Measurements from ENCODE around the gene ARID1B.

ARID1B gene

GRCh38 chr6:156867121-156867520 is 89.9 kb downstream of the ARID1B start (continued):
- TF ChIP-seq, protein P1, sequence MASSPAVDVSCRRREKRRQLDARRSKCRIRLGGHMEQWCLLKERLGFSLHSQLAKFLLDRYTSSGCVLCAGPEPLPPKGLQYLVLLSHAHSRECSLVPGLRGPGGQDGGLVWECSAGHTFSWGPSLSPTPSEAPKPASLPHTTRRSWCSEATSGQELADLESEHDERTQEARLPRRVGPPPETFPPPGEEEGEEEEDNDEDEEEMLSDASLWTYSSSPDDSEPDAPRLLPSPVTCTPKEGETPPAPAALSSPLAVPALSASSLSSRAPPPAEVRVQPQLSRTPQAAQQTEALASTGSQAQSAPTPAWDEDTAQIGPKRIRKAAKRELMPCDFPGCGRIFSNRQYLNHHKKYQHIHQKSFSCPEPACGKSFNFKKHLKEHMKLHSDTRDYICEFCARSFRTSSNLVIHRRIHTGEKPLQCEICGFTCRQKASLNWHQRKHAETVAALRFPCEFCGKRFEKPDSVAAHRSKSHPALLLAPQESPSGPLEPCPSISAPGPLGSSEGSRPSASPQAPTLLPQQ (tag by site-specific recombination; IDR thresholded peaks at IDR 0.05) = no peak
- TF ChIP-seq ZNF23 (tag by site-specific recombination; IDR thresholded peaks at IDR 0.05; ENCODE audit: borderline replicate concordance) (no peak), BCL11B (tag by site-specific recombination; IDR thresholded peaks at IDR 0.05; ENCODE audit: low read depth) (no peak), ZEB2 (tag by site-specific recombination; IDR thresholded peaks at IDR 0.05) (no peak), KLF8 (tag by site-specific recombination; IDR thresholded peaks at IDR 0.05) (no peak), KLF7 (tag by site-specific recombination; IDR thresholded peaks at IDR 0.05; ENCODE audit: borderline replicate concordance) (no peak), ZNF791 (tag by site-specific recombination; IDR thresholded peaks at IDR 0.05) (no peak)
- TF ChIP-seq, protein P2, sequence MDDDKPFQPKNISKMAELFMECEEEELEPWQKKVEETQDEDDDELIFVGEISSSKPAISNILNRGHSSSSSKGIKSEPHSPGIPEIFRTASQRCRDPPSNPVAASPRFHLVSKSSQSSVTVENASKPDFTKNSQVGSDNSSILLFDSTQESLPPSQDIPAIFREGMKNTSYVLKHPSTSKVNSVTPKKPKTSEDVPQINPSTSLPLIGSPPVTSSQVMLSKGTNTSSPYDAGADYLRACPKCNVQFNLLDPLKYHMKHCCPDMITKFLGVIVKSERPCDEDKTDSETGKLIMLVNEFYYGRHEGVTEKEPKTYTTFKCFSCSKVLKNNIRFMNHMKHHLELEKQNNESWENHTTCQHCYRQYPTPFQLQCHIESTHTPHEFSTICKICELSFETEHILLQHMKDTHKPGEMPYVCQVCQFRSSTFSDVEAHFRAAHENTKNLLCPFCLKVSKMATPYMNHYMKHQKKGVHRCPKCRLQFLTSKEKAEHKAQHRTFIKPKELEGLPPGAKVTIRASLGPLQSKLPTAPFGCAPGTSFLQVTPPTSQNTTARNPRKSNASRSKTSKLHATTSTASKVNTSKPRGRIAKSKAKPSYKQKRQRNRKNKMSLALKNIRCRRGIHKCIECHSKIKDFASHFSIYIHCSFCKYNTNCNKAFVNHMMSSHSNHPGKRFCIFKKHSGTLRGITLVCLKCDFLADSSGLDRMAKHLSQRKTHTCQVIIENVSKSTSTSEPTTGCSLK (tag by site-specific recombination; IDR thresholded peaks at IDR 0.05) = no peak
- TF ChIP-seq, protein P3, sequence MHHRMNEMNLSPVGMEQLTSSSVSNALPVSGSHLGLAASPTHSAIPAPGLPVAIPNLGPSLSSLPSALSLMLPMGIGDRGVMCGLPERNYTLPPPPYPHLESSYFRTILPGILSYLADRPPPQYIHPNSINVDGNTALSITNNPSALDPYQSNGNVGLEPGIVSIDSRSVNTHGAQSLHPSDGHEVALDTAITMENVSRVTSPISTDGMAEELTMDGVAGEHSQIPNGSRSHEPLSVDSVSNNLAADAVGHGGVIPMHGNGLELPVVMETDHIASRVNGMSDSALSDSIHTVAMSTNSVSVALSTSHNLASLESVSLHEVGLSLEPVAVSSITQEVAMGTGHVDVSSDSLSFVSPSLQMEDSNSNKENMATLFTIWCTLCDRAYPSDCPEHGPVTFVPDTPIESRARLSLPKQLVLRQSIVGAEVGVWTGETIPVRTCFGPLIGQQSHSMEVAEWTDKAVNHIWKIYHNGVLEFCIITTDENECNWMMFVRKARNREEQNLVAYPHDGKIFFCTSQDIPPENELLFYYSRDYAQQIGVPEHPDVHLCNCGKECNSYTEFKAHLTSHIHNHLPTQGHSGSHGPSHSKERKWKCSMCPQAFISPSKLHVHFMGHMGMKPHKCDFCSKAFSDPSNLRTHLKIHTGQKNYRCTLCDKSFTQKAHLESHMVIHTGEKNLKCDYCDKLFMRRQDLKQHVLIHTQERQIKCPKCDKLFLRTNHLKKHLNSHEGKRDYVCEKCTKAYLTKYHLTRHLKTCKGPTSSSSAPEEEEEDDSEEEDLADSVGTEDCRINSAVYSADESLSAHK (tag by site-specific recombination; IDR thresholded peaks at IDR 0.05) = no peak

DNA sequence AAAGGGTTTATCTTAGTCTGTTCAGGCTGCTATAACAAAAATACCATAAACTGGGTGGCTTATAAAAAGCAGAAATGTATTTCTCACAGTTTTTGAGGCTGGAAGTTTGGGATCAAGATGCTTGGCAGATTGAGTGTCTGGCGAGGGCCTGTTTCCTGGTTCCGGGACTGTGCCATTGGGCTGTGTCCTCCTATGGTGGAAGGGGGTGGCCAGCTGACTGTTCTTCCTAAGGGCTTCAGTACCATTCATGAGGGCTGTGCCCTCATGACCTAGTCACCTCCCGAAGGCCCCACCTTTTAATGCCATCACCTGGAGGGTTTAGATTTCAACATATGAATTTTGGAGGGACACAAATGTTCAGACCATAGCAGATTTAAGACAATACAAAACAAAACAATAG is 91.2 kb downstream of the ARID1B start:
- CTCF ChIA-PET = no interaction called here
- Histone ChIP-seq H3K9me3 (ENCODE audit: control insufficient read depth, insufficient read depth, low read depth, low read length) (no peaks in the 10 kb centered on the region), H3K4me3 (ENCODE audit: low read depth, low read length) (no peak overlapping the region), H3K4me1 (ENCODE audit: control insufficient read depth, insufficient read depth, low read length) (peaks cover 11% of the 10 kb centered on the region), H3K36me3 (ENCODE audit: control insufficient read depth in 2 of 2, insufficient read depth in 1 of 2, low read length in 2 of 2) (no peaks in the 10 kb centered on the region), H3K27ac (ENCODE audit: extremely low read depth, low read depth, low read length) (no peak overlapping the region)
- no peak for TF ChIP-seq ZNF658 (tag by site-specific recombination; IDR thresholded peaks at IDR 0.05)
- no peak for TF ChIP-seq INSM2 (tag by site-specific recombination; IDR thresholded peaks at IDR 0.05)
- no peak for TF ChIP-seq SCRT2 (tag by site-specific recombination; IDR thresholded peaks at IDR 0.05)
- no peak for TF ChIP-seq ZNF654 (tag by site-specific recombination; IDR thresholded peaks at IDR 0.05; ENCODE audit: low read depth)
- TF ChIP-seq ZNF202 (tag by site-specific recombination; IDR thresholded peaks at IDR 0.05; ENCODE audit: borderline replicate concordance) = no peak
- POLR2A ChIA-PET = no interaction called here

GRCh38 chr6:156869980-156870398 is 92.8 kb downstream of the ARID1B start:
- CTCF ChIA-PET = interaction anchor here (1.1 to 1.2 kb wide), 2 partner anchors 23 to 85 kb away, joined by 5 to 6 read pairs; no protein-coding TSS in a partner anchor

More at GRCh38 chr6:156869980-156870398, 92.8 kb downstream of the ARID1B start:
- POLR2A ChIA-PET = interaction anchor here (0.5 kb wide), 1 partner anchor 489 kb away, joined by 8 read pairs; no protein-coding TSS in a partner anchor
- Histone ChIP-seq H3K9me3 (ENCODE audit: control insufficient read depth, insufficient read depth, low read depth, low read length) (no peaks in the 10 kb centered on the region), H3K4me1 (ENCODE audit: control insufficient read depth, insufficient read depth, low read length) (peaks cover 11% of the 10 kb centered on the region), H3K36me3 (ENCODE audit: control insufficient read depth in 2 of 2, insufficient read depth in 1 of 2, low read length in 2 of 2) (no peaks in the 10 kb centered on the region), H3K4me3 (ENCODE audit: low read depth, low read length) (no peak overlapping the region), H3K27ac (ENCODE audit: extremely low read depth, low read depth, low read length) (no peak overlapping the region)
- TF ChIP-seq ZNF341 (tag by site-specific recombination; IDR thresholded peaks at IDR 0.05; ENCODE audit: low read depth) = peak; percentile 86
- TF ChIP-seq ZBTB17 (tag by site-specific recombination; IDR thresholded peaks at IDR 0.05) = 0 out of 2 replicates have a peak, but pooled peaks have one; percentile 13
- no peak for TF ChIP-seq ZNF133 (tag by site-specific recombination; IDR thresholded peaks at IDR 0.05)
- TF ChIP-seq ZIC2 (tag by site-specific recombination; IDR thresholded peaks at IDR 0.05) = peak; percentile 63
- peak; percentile 89 for TF ChIP-seq ZNF600 (tag by site-specific recombination; IDR thresholded peaks at IDR 0.05)
- TF ChIP-seq YY1 (tag by site-specific recombination; IDR thresholded peaks at IDR 0.05) = no peak

All from HEK293 (cell line).